ENCODE results near the gene PPIA.

The PPIA gene

DNA sequence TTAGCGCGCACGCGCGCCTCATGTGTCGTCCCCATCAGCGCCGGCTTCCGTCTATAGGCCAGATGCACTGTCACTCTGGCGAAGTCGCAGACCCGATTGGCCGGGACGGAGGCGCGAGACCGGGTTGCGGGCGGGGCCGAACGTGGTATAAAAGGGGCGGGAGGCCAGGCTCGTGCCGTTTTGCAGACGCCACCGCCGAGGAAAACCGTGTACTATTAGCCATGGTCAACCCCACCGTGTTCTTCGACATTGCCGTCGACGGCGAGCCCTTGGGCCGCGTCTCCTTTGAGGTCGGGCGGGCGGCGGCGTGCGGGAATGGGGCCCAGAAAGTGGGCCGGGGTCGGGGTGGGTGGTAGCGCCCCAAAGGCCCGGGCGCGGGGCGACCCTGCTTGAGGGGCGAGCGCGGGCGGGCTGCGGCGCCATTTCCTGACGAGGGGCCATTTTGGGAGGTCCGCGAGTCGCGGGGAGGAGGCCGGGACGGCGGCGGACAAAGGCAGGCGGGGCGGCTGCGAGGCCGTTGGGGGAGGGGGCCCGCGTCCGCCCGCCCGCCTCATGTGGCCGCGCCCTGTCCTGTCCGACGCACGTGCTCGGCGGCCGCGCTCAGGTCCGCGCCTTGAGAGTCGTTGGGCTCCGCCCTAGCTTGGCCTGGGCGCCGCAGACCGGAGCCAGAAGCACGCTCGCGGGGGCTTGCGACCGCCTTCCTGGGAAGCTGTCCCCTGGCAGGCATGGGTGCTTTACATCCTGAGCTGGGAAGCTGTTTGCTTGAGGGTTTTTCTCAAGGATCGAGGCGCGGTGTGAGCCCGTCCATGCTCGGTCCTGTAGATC lies at the start of gene PPIA:
PPIA (plus strand) TSS at position 178 of the 825 bp plus-strand sequence; CDS start at position 222, 44 bp downstream.
- DNase-seq, result peak; percentile 97

DNA sequence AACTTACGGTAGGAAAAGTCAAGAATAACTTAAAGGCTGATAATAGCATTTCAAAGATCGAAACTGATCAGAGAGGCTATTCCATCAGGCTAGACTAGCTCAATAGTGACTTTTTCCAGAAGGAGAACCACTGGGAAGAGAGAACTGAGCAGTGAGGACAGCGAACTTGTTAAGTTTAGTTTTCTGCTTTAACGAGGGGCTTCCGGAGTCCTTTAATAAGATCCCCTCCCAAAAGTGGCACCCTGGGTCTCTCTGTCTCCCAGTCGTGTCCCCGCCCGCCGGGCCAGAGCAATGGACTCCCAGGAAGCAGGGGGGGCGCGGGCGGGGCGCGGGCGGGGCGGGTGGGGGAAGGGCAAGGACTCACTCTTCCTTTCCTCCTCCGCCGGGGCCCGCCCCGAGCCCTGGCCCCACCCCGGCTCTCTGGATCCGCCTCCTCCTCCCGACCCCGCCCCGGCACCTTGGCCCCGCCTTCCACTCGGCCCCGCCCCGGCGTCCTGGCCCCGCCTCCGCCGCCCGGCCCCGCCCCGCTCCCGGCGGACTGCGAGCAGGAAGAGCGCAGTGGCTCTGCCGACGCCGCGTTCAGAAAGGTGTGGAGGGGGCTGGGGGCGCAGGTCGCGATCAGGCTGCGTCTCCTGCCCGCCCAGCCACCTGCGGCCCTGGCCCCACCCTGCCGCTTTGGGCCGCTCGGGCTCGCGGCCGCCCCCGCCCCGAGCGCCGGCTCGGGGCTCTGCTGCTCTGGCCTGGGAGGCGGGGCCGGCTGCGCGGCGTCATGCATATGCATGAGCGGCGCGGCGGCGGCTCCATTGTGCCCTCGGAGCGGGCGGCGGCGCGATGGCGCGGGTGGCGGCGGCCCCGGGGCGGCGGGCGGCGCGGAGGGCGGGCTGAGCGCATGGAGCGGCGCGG lies 48.2 kb upstream of the PPIA start, which contains the start of gene ZMIZ2:
ZMIZ2 (plus strand) TSS at position 803 of the 903 bp plus-strand sequence. CDS start 7,403 bp downstream, outside the sequence.
- peak; percentile 85 for DNase-seq

DNA sequence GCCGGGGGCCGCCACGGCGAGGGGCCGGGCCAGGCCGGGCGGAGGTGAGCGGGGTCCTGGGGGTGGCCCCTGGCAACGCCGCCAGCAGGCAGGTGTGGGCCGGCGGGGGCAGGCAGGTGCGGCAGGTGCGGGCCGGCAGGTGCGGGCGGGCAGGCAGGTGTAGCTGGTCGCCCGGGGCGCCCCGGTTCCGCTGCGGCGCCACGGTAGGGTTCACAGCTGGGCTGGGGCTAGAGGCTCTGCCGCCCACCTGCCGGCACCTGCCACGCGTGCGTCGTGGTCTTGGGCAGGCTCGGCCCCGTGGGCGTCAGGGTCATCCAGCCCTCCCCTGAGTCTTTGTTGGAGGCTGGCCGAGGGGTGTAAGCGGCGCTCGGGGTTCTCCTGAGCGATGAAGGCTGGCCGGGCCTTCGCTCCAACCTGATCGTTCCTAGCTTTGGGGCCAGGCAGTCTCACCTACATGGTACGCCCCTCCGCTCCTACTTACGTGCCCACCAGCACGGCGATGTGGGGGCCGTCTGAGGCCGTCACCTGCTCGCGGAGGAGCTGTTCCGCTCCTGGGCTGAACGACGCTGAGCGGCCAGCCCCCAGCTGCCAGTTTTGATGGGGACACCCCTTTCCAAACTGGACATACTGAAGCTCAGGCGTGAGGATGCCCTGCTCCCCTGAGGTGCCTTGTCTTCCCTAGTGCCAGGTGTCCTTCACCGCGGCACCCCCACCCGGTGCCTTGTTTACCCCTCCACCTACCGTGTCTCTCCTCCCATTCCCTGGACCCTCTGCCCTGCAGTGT lies 47.3 kb upstream of the PPIA start:
- DNase-seq, result no peak

DNA sequence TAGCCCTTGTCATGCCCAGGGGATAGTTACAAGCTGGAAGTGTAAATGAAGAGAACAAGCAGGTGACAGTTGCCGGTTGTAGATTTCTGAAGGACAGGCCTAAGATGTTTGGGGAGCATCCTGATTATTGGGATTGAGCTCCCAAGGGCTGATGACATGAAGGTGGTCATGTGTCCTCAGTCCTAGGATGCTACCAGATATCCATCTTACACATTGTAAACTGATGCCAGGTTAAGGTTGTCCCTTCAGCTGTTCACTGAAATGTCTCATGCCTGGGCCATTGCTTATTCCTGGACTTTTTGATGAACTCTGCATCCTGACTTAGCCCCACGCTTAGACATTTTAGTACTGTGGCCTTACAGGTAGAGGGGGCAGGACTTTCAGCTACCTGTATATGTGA lies 46.5 kb upstream of the PPIA start:
- no peak for DNase-seq

DNA sequence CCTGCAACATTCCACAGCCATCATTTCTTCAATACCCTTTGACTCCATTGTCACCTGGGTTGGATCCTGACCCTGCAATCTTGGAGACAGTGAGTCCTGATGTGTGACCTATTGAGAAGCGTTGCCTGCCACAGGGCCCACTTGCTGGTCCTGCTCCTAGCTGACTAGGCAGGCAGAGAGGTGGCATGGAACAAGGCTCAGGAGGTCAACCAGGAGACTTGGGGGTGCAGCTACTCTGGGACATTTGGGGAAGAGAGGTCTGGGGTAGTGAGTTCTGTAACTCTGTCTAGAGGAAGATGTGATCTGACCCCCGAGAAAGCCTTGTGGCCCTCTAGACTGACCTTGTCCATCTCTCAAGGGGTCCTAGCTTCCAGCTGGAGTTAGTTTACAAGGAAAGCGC lies 46.1 kb upstream of the PPIA start:
- no peak for DNase-seq

DNA sequence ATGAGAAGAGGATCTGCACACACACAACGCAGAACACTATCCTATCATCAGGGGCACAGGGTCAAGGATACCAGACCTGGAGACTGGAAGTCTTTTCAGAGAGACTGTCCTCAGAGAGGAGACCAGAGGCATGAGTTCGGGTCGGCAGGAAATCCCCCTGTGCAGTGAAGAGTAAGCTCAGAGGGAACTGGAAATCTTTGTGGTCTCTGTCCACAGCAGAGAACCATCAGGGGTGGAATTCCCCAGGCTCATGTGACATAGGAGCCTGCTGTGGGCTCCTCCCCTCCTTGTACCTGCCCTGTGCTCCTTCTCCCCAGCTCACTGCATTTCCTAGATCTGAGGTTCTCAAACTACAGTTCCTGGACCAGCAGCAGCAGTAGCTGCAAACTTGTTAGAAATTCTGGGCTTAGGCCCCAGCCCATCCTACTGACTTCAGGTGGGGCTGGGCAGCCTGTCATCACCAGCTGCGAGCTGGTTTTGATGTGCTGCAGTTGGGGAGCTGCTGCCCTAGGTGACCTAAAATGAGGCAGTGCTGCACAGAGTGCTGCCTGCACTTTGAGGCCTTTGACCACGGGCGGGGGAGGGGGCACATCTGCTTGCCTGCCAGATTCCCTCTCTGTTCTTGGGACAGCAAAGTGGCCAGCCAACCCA lies 45.4 kb upstream of the PPIA start:
- DNase-seq, result no peak

DNA sequence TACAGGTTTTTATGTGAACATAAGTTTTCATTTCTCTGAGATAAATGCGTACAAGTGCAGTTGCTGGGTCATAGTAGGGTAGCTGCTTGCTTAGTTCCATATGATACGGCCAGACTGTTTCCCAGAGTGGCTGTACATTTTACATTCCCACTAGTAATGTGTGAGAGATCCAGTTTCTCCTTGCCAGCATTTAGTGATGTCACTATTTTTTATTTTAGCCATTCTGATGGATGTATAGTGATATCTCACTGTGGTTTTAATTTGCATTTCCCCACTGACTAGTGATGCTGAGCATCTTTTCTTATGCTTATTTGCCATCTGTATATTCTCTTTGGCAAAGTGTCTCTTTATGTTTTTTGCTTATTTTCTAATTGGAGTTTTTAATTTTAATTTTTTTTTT lies 43.7 kb upstream of the PPIA start:
- no peak for DNase-seq

DNA sequence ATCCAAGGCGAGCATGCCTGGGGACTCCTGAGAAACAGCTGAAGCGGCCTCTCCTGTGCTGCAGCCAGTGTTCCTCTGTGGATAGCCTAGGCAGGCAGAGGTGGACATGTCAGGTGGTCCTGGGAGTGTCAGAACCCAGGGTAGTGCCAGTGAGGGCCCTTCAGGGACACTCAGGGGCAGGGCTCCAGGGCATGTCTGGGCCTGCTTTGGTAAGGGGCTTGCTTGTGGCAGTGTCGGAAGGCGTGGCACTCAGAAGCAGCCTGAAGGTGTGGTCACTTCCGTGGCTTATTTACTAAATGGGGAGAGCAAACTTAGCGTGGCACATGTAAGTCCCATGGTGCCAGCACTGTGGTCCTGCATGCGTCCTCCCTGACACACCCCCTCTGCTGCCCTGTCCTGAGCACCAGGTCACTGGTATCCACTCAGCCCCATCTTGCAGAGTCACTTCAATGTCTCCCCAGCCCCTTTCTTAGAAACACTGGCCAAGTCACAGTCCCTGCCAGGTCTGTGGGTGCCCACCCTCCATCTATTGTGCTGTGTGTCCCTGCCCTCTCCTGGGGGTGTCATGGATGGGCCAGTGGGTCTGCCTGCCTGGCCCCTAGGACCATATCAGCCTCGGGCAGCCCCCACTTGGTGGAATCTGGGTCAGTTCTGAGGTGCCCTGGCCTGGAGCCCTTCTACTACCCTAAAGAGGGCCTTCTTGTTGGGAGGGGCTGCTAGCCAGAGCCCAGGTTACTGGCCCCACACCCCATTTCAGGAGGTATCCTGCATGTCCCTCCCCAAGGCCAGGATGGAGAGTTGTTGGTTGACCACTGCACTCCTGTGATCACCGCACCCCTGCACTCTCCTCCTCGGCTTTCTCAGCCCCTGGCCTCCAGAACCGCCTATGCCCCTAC lies 41.4 kb upstream of the PPIA start:
- DNase-seq, result peak; percentile 63

DNA sequence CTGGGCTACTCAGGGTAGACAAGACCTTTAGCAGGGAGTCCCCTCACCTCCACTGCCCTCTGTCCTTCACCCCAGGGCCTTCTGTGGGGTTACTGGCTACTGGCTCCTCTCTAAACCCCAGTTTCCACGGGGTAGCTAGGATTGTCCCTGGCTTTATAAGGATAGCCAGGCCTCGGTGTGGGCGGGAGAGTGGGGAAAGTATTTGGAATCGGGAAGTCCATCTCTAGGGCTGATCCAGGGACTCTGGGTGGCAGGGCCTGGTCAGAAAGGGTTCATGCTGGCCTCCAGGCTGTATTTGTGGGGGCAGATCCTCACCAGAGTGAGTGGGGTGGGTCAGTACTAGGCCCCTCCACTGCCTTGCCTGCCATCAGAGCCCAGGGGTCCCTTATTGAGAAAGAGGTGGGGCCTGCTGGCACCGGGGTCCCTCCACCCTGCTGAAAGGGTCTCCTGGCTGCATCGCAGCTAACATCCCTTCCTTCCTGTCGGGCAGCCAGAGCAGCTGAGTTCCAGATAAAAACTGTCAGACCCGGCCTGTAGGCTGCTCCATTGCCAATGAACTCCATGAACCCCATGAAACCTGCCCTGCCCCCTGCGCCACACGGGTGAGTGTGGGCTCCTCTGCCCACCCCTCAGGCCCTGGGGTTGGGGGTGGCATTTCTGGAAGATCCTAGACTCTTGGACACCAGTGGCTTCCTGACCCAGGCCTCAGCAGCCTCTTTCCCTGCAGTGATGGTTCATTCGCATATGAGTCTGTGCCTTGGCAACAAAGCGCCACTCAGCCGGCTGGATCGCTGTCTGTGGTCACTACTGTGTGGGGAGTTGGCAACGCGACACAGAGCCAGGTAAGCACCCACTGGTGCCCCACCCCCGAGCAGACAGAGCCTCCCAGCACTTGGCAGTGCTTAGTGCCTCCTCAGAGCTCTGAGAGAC lies 40.5 kb upstream of the PPIA start:
- no peak for DNase-seq

DNA sequence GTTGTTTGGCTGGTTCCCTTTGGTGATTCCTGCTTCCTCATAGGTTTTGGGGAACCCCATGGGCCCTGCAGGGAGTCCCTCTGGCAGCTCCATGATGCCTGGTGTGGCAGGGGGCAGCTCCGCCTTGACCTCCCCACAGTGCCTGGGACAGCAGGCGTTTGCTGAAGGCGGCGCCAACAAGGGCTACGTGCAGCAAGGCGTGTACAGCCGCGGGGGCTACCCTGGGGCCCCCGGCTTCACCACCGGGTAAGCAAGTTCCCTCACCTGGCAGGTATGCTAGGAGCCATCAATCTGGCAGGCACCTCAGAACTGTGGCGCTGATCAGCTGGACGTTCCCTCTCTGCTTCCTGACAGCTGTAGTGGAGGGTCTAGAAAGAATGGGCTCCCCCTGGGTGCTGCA lies 39.6 kb upstream of the PPIA start:
- DNase-seq, result no peak

DNA sequence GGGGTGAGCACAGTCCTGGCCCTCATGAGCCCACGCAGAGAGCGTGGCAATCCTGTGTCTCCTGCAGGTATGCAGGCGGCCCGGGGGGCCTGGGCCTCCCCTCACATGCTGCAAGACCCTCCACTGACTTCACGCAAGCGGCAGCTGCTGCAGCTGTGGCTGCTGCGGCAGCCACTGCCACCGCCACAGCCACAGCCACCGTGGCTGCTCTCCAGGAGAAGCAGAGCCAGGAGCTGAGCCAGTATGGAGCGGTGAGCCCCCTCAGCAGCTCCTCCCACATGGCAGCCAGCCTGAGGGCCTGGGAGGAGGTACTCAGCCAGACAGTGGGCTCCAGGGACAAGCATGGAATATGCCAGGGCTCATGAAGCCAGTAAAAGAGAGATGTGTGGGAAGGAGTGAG lies 39.2 kb upstream of the PPIA start:
- no peak for DNase-seq

DNA sequence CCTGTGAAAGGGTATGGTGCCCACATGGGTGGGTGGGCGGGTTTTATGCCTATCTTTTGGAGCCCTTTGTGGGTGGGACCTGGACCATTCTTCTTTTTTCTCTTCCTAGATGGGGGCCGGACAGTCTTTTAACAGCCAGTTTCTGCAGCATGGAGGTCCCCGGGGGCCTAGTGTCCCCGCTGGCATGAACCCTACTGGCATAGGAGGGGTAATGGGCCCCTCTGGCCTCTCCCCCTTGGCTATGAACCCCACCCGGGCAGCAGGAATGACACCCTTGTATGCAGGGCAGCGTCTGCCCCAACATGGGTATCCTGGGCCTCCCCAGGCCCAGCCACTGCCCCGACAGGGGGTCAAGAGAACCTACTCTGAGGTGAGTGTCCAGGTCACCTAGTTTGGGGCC lies 38.7 kb upstream of the PPIA start:
- no peak for DNase-seq

DNA sequence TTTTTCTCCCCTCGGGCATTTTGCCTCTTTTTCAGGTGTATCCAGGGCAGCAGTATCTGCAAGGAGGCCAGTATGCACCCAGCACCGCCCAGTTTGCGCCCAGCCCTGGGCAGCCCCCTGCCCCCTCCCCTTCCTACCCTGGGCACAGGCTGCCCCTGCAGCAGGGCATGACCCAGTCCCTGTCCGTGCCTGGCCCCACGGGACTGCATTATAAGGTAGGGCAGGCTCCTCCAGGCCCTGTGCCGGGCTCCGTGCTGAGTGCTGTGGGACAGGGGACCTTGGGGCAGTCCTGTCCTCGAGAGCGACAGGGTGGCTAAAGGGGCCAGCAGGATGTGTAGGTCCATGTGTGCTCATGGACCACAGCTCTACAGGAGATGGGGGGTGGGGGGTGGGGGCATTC lies 37.2 kb upstream of the PPIA start:
- DNase-seq, result no peak

DNA sequence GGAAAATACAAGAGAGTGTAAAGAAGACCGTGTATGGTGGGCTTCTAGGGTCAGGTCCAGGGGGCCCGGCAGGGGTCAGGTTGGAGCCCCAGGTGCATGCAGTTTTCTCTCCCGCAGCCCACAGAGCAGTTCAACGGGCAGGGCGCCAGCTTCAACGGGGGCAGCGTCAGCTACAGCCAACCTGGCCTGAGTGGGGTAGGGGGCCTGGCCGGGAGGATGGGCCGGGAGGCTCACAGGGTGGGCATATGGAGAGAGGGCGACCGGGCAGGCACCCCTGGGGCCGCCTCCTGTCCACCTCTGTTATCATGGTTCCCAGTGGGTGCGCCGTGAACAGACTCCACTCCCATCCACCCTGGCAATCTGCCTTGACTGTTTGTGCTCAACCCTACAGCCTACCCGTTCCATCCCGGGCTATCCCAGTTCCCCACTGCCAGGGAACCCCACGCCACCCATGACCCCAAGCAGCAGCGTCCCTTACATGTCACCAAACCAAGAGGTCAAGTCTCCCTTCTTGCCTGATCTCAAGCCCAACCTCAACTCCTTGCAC lies 36.4 kb upstream of the PPIA start:
- DNase-seq, result no peak

DNA sequence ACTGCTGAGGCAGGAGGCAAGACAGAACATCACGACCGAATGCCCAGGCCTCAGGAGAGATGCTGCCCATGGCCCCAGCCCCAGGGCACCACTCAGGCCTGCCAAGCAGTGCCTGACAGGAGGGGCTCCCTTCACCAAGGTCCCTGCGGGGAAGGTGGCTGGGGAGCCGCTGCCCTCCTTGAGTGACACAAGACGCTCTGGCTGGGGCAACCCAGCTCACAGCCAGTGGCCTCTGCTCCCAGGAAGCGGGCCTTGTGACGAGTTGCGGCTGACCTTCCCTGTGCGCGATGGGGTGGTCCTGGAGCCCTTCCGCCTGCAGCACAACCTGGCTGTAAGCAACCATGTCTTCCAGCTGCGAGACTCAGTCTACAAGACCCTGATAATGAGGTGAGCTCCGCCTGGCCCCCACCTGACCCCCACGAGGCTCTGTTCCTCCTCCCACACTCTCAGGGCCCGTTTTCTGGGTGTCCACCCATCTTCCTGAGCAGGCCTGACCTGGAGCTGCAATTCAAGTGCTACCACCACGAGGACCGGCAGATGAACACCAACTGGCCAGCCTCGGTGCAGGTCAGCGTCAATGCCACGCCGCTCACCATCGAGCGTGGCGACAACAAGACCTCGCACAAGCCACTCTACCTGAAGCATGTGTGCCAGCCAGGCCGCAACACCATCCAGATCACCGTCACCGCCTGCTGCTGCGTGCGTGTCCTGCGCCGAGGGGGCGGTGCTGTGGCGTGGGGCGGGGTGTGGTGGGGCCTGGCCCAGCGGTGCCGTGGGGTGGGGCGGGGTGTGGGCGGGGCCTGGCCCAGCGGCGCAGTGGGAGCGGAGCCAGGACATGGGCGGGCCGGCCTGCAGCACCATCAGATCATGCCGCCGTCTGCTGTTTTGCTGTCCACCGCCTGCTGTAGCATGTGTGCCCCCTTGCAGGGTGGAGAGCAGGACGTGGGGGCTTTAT lies 35.0 kb upstream of the PPIA start:
- no peak for DNase-seq

DNA sequence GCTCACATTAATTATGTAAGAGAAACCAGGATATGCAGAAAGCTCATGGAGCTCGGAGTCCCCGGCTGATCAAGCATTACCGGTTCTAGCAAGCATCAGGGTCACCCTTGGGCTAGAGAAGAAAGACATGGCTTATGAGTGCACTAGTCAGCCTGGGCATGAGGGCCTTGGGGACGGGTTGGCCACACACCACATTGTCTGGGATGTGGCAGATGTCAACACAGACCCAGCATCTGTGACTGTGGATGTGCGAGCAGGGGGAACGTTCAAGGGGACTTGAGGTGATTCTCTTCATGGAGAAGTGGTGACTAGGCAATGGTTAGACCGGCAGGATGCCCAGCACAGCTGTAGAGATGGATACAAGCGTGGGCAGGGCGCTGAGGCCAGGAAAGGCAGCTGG lies 34.2 kb upstream of the PPIA start:
- no peak for DNase-seq

DNA sequence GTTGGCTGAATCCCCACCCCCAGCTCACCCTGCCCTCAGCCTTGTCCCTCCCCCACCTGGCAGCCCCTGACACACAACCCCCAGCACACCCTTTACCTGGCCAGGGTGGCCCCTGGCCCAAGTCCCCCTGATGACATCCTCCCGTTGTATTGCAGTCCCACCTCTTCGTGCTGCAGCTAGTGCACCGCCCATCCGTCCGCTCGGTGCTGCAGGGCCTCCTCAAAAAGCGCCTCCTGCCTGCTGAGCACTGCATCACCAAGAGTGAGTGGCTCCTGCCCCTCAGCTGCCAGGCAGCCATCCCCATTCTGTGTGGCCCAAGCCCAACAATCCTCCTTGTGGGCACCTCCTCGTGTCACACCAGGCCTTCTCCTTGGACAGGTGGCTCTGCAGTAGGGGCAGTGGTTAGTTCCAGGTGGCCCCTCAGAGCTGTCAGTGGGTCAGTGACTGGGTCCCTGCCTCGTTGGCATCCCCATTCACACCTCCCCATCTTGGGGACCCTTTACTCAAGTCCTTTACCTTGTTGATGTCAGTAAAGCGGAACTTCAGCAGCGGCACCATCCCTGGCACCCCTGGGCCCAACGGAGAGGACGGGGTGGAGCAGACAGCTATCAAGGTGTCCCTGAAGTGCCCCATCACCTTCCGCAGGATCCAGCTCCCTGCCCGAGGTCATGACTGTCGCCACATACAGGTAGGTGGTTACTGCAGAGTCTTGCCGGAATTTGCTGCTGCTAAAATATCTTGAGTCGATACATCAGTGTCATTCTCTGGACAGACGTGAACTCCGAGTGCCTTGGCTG lies 33.6 kb upstream of the PPIA start:
- DNase-seq, result no peak

DNA sequence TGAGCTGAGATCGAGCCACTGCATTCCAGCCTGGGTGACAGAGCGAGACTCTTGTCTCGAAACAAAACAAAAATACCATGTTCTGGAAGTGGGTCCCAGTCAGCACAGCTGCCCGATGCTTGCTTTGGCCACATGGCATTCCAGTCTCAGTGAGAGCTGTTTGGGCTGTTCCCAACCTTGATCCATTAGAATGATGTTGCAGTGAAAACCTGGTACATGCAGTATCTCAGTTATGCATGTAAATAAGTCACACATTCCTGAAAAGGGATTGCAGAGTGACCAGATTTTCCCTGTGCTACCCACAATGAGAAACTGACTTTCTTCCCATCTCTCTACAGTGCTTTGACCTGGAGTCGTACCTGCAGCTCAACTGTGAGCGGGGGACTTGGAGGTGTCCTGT lies 32.4 kb upstream of the PPIA start:
- DNase-seq, result no peak
